ENCODE data around the gene PDCD10.
A peak's percentile ranks its signal among the peaks of the same experiment; 100 is the strongest.

The PDCD10 gene

GRCh38 chr3:167691366-167691765 is 43.3 kb downstream of the PDCD10 start:
- TF ChIP-seq, protein P1, sequence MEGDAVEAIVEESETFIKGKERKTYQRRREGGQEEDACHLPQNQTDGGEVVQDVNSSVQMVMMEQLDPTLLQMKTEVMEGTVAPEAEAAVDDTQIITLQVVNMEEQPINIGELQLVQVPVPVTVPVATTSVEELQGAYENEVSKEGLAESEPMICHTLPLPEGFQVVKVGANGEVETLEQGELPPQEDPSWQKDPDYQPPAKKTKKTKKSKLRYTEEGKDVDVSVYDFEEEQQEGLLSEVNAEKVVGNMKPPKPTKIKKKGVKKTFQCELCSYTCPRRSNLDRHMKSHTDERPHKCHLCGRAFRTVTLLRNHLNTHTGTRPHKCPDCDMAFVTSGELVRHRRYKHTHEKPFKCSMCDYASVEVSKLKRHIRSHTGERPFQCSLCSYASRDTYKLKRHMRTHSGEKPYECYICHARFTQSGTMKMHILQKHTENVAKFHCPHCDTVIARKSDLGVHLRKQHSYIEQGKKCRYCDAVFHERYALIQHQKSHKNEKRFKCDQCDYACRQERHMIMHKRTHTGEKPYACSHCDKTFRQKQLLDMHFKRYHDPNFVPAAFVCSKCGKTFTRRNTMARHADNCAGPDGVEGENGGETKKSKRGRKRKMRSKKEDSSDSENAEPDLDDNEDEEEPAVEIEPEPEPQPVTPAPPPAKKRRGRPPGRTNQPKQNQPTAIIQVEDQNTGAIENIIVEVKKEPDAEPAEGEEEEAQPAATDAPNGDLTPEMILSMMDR (IDR thresholded peaks at IDR 0.05; ENCODE audit: low read depth, low read length), result no peak
- DNase-seq (ENCODE audit: extremely low read depth, low read depth), result no peak

GRCh38 chr3:167684388-167684993 is 50.2 kb downstream of the PDCD10 start:
- DNase-seq (ENCODE audit: extremely low read depth, low read depth), result peak; percentile 8
- TF ChIP-seq, protein P1 (IDR thresholded peaks at IDR 0.05; ENCODE audit: low read depth, low read length), result peak; percentile 49

DNA sequence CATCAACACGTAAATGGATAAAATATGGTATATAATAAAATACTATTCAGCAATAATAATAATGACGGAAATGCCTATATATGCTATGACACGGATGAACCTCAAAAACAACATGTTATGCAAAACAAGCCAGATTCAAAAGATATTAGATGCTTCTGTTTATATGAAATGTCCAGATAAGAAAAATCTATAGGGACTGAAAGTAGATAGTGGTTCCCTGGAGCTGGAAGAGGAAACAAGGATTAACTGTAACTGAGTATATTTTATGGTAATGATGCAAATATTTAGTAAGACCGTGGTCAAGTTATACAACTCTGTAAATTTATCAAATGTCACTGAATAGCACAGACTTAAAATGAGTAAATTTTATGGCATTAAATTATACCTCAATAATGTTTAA is 55.2 kb downstream of the PDCD10 start:
- no peak for DNase-seq (ENCODE audit: extremely low read depth, low read depth)
- TF ChIP-seq, protein P1 (IDR thresholded peaks at IDR 0.05; ENCODE audit: low read depth, low read length), result no peak

GRCh38 chr3:167675848-167676247 is 58.8 kb downstream of the PDCD10 start:
- TF ChIP-seq, protein P1 (IDR thresholded peaks at IDR 0.05; ENCODE audit: low read depth, low read length), result no peak
- DNase-seq (ENCODE audit: extremely low read depth, low read depth), result no peak

DNA sequence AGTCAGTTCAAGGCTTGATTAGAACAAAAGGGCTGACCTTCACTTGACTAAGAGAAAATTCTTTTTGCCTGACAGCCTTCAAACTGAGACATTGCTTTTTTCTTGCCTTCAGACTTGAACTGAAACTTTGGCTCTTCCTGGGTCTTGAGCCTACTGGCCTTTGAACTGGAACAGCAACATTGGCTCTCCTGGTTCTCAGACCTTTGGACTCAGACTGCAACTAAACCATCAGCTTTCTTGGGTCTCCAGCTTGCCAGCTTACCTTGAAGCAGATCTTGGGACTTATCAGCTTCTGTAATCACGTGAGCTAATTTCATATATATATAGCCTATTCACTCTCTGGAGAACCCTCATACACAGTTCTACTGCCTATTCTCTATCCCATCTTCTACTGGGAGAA is 61.5 kb downstream of the PDCD10 start:
- TF ChIP-seq, protein P1 (IDR thresholded peaks at IDR 0.05; ENCODE audit: low read depth, low read length), result no peak
- no peak for DNase-seq (ENCODE audit: extremely low read depth, low read depth)

- TF ChIP-seq, protein P1 (IDR thresholded peaks at IDR 0.05; ENCODE audit: low read depth, low read length), result no peak
- DNase-seq (ENCODE audit: extremely low read depth, low read depth), result no peak
These were observed 62.7 kb downstream of the PDCD10 start for GRCh38 chr3:167671878-167672427.

DNA sequence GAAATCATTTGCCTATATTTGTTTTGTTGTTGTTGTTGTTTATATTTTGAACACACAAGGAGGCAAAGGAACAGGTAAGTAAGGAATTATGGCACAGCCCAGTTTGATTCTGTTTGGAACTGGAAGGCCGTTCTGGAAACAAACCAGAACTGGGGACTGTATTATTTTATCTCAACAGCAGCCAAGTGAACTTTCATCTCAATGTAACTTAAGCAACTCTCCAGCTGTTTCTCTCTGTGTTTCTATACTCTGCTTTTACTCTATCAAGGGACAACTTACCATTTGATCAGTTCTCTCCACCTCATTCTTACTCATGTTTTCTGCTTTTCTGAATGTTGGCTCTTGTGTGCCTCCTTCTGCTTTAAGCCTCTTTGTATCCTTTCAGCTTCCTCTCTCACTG is 65.0 kb downstream of the PDCD10 start:
- TF ChIP-seq, protein P1 (IDR thresholded peaks at IDR 0.05; ENCODE audit: low read depth, low read length), result no peak
- no peak for DNase-seq (ENCODE audit: extremely low read depth, low read depth)
